OCI-LY1 (cell line): Measurements from ENCODE around the gene PEAR1.

ENCODE experiments used
- H2AFZ ChIP-seq: fragments of 200-600 bp; sonication (generic), shearing (Covaris generic); 2 replicates; pipeline ENCODE4 v1.6.0; 2014; ENCODE audit warnings: antibody characterized with exemption, mild to moderate bottlenecking, low read length
- H3F3A ChIP-seq: fragments of 200-600 bp; sonication (generic), shearing (Covaris generic); 2 replicates; pipeline ENCODE4 v1.6.0; 2014; ENCODE audit warnings: mild to moderate bottlenecking, antibody characterized with exemption, low read length, moderate library complexity; ENCODE audit not compliant: insufficient read depth
- H3K27ac ChIP-seq: fragments of 200-600 bp; sonication (generic); 2 replicates; pipeline ENCODE4 v1.5.1; 2014; ENCODE audit warnings: low read length, mixed run types, mild to moderate bottlenecking, low read depth; ENCODE audit not compliant: poor library complexity, severe bottlenecking
- H3K27me3 ChIP-seq: fragments of 200-600 bp; sonication (generic); 2 replicates; pipeline ENCODE4 v1.6.0; 2014; ENCODE audit warnings: antibody characterized with exemption, mild to moderate bottlenecking, low read length, moderate library complexity; ENCODE audit not compliant: insufficient read depth
- H3K36me3 ChIP-seq: fragments of 200-600 bp; sonication (generic); 2 replicates; pipeline ENCODE4 v1.6.1; 2014; ENCODE audit warnings: mild to moderate bottlenecking, antibody characterized with exemption, low read length, moderate library complexity, mixed read lengths; ENCODE audit not compliant: insufficient read depth
- H3K4me1 ChIP-seq: fragments of 200-600 bp; sonication (generic); 2 replicates; pipeline ENCODE4 v1.5.1; 2014; ENCODE audit warnings: mild to moderate bottlenecking, low read length, moderate library complexity; ENCODE audit not compliant: insufficient read depth, severe bottlenecking
- H3K4me2 ChIP-seq: fragments of 200-600 bp; sonication (generic), shearing (Covaris generic); 2 replicates; pipeline ENCODE4 v1.6.1; 2014; ENCODE audit warnings: low read length
- H3K4me3 ChIP-seq: fragments of 200-600 bp; sonication (generic); 2 replicates; pipeline ENCODE4 v1.5.1; 2014; ENCODE audit warnings: low read length, low read depth, mild to moderate bottlenecking, mixed read lengths; ENCODE audit not compliant: poor library complexity, severe bottlenecking
- H3K79me2 ChIP-seq: fragments of 200-600 bp; shearing (Covaris generic); 2 replicates; pipeline ENCODE4 v1.6.1; 2016; ENCODE audit warnings: mixed run types, low read length, mixed read lengths; ENCODE audit not compliant: insufficient read depth
- H3K9ac ChIP-seq: fragments of 200-600 bp; sonication (generic), shearing (Covaris generic); 2 replicates; pipeline ENCODE4 v1.6.1; 2014; ENCODE audit warnings: mild to moderate bottlenecking, low read length, mixed read lengths
- H3K9me2 ChIP-seq: fragments of 200-600 bp; sonication (generic), shearing (Covaris generic); 2 replicates; pipeline ENCODE4 v1.6.1; 2014; ENCODE audit warnings: low read depth, mild to moderate bottlenecking, low read length, mixed read lengths
- H3K9me3 ChIP-seq: fragments of 200-600 bp; shearing (Covaris generic); 2 replicates; pipeline ENCODE4 v1.6.1; 2014; ENCODE audit warnings: low read length, mixed read lengths
- H4K20me1 ChIP-seq: fragments of 200-600 bp; sonication (generic), shearing (Covaris generic); 2 replicates; pipeline ENCODE4 v1.6.0; 2016; ENCODE audit warnings: mild to moderate bottlenecking, low read length; ENCODE audit not compliant: insufficient read depth
- EZH2 ChIP-seq: fragments of 200-600 bp; sonication (generic), shearing (Covaris generic); IDR thresholded peaks from 2 replicates; pipeline ENCODE4 v1.8.0; 2017; ENCODE audit warnings: borderline replicate concordance, mixed run types, mild to moderate bottlenecking, antibody characterized with exemption, low read length, moderate library complexity, mixed read lengths
- TF ChIP-seq, protein P1 (sequence below): fragments of 200-600 bp; sonication (generic), shearing (Covaris generic); IDR thresholded peaks from 2 replicates; pipeline ENCODE4 v1.5.1; 2017; ENCODE audit warnings: mild to moderate bottlenecking, antibody characterized with exemption, low read length, moderate library complexity, mixed read lengths

Gene PEAR1

DNA sequence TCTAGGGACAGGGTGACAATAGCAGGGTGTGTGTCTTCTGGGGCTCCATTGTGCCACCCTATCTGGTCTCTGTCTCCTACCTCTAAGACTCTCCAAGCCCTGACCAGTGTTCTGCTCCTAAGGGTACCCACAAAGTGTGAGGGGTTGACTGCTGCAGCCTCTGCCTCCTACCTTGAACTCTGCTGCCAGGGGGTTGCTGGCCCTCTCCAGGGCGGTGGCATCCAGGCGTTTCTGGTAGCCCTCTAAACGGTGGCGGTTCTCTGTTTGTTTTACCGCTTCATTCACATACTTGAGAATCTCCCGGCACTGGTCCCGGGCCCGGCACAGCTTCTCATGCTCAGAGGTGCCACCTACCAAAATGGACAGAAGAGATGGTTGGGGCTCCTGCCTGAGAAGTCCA is 51.3 kb downstream of the PEAR1 start:
- Histone ChIP-seq H3K9ac (no peak overlapping the region), H3F3A (no peaks in the 10 kb centered on the region), H3K79me2 (no peaks in the 10 kb centered on the region), H3K9me2 (no peaks in the 10 kb centered on the region), H3K27ac (no peak overlapping the region), H3K4me3 (no peak overlapping the region), H2AFZ (no peak overlapping the region), H3K4me2 (no peak overlapping the region), H3K4me1 (no peaks in the 10 kb centered on the region), H3K9me3 (no peaks in the 10 kb centered on the region), H3K27me3 (0 out of 2 replicates have a peak, but pooled peaks cover 5% of the 10 kb centered on the region), H4K20me1 (no peaks in the 10 kb centered on the region), H3K36me3 (no peaks in the 10 kb centered on the region)
- no peak for TF ChIP-seq EZH2
- TF ChIP-seq, protein P1, sequence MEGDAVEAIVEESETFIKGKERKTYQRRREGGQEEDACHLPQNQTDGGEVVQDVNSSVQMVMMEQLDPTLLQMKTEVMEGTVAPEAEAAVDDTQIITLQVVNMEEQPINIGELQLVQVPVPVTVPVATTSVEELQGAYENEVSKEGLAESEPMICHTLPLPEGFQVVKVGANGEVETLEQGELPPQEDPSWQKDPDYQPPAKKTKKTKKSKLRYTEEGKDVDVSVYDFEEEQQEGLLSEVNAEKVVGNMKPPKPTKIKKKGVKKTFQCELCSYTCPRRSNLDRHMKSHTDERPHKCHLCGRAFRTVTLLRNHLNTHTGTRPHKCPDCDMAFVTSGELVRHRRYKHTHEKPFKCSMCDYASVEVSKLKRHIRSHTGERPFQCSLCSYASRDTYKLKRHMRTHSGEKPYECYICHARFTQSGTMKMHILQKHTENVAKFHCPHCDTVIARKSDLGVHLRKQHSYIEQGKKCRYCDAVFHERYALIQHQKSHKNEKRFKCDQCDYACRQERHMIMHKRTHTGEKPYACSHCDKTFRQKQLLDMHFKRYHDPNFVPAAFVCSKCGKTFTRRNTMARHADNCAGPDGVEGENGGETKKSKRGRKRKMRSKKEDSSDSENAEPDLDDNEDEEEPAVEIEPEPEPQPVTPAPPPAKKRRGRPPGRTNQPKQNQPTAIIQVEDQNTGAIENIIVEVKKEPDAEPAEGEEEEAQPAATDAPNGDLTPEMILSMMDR = no peak

DNA sequence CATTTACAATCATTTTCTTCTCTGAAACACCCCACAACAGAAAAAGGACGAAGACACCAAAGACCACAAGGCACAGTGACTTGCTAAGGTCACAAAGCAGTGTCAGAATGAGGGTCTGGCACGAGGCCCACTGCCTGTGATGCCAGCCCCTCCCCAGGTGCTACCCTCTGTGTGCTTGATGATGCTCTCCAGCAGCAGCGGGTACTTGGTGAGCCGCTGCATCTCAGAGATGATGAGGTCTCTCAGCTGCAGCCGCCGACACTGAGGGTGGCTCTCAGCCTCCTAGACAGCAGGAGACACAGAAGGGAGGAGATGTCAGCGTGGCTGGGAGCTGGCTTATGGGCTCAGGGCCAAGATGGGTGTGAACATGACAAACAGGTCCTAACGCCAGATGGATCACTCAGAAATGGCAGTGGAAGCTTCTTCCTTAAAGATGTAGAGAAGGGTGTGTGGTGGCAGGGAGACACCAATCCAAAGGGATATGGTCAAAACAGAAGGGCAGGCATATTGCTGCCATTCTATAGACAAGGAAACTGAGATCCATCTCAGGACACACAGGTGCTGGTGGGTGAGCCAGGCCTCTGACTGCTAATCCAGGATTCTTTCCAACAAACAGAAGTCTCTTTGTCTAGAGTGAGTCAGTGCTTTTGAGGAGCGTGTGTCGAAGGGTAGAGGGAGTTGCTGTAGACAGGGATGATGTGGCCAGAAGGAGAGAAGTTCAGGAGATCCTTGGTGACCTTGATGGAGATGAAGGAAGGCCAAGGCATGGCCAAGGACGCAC is 52.6 kb downstream of the PEAR1 start:
- Histone ChIP-seq H3K4me2 (no peak overlapping the region), H2AFZ (no peak overlapping the region), H3K9me3 (no peaks in the 10 kb centered on the region), H3K9ac (no peak overlapping the region), H4K20me1 (no peaks in the 10 kb centered on the region), H3K27ac (no peak overlapping the region), H3F3A (no peaks in the 10 kb centered on the region), H3K9me2 (no peaks in the 10 kb centered on the region), H3K79me2 (no peaks in the 10 kb centered on the region), H3K36me3 (no peaks in the 10 kb centered on the region), H3K4me1 (no peaks in the 10 kb centered on the region), H3K27me3 (0 out of 2 replicates have a peak, but pooled peaks cover 5% of the 10 kb centered on the region), H3K4me3 (no peak overlapping the region)
- TF ChIP-seq, protein P1 = no peak
- TF ChIP-seq EZH2 = no peak

DNA sequence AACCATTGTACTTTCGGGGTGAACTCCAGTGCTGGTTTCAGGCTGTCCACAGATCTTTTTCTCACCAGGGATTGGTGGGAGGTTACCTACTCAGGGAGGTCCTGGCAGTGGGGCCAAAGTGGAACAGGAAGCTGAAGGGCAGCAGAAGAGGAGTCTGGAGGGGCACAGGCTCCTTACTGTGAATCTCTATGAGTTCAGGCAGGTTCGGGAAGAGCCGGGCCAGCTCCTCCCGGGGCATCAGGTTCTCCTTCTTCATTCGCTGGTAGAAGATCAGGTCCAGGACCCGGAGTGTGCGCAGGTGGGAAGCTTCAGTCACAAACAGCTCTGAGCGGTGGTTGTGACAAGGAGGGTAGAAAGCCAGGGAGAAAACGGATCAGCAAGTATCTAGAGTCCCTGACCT is 53.6 kb downstream of the PEAR1 start:
- no peaks in the 10 kb centered on the region for H3K4me1 ChIP-seq
- H3K4me2 ChIP-seq = no peak overlapping the region
- no peak overlapping the region for H3K9ac ChIP-seq
- no peaks in the 10 kb centered on the region for H3K79me2 ChIP-seq
- 0 out of 2 replicates have a peak, but pooled peaks cover 10% of the 10 kb centered on the region for H3K27me3 ChIP-seq
- no peak overlapping the region for H2AFZ ChIP-seq
- no peak overlapping the region for H3K27ac ChIP-seq
- no peaks in the 10 kb centered on the region for H3K9me2 ChIP-seq
- H3K4me3 ChIP-seq = no peak overlapping the region
- no peaks in the 10 kb centered on the region for H3K9me3 ChIP-seq
- H3K36me3 ChIP-seq = no peaks in the 10 kb centered on the region
- H3F3A ChIP-seq = no peaks in the 10 kb centered on the region
- TF ChIP-seq EZH2 = no peak
- TF ChIP-seq, protein P1 = no peak
- no peaks in the 10 kb centered on the region for H4K20me1 ChIP-seq
